ENCODE data around the gene SHROOM4. TPM values are rescaled to one million over a fixed set of nuclear protein-coding genes. Genes with fewer than 3 reads are reported as not detected.

SHROOM4 gene
- total RNA-seq, 2 experiments from 2014 or later = not detected

- no peaks in the 10 kb centered on the region for H3K36me3 Mint-ChIP-seq (ENCODE audit: low read depth)
- Histone ChIP-seq H3K4me3 (ENCODE audit: low read length) (no peak overlapping the region), H3K9me3 (ENCODE audit: control insufficient read depth in 1 of 2, insufficient read depth in 1 of 2, low read length in 2 of 2) (no peaks in the 10 kb centered on the region), H3K27ac (ENCODE audit: low read depth in 1 of 2, low read length in 2 of 2) (no peak overlapping the region), H3K4me1 (ENCODE audit: insufficient read depth, low read length) (no peaks in the 10 kb centered on the region), H3K27me3 (ENCODE audit: control insufficient read depth in 1 of 2, insufficient read depth in 2 of 2, low read length in 2 of 2) (no peaks in the 10 kb centered on the region), H3K36me3 (ENCODE audit: insufficient read depth, low read length) (no peaks in the 10 kb centered on the region)
- no peak overlapping the region for H3K27ac Mint-ChIP-seq
- H3K27me3 Mint-ChIP-seq = peaks cover 11% of the 10 kb centered on the region
- ChIA-PET POLR2A (no interaction called here), CTCF (interaction anchor here (0.7 to 1.1 kb wide), 2 partner anchors 11 to 769 kb away, joined by 4 to 5 read pairs; no protein-coding TSS in a partner anchor)
- TF ChIP-seq CTCF (IDR thresholded peaks at IDR 0.05) = peak; percentile 56
- H3K4me1 Mint-ChIP-seq (ENCODE audit: low read depth) = no peaks in the 10 kb centered on the region
- DNase-seq = peak in 4 of 14 experiments; percentile 11 to 47 (median 41)
- ATAC-seq (ENCODE audit: poor library complexity) = peak; percentile 48
- H3K4me3 Mint-ChIP-seq = no peak overlapping the region
- intact Hi-C loops (cut with DNase I, micrococcal nuclease) = loop anchor here in 1 of 2 experiments (5.0 kb wide), 2 partner anchors 770 to 1570 kb away; no protein-coding TSS in a partner anchor
- H3K9me3 Mint-ChIP-seq = no peaks in the 10 kb centered on the region
These were observed 122.2 kb downstream of the SHROOM4 start for GRCh38 chrX:50691820-50692219.

GRCh38 chrX:50684871-50685270 is 129.1 kb downstream of the SHROOM4 start:
- no peaks in the 10 kb centered on the region for H3K4me1 Mint-ChIP-seq (ENCODE audit: low read depth)
- no peaks in the 10 kb centered on the region for H3K27me3 Mint-ChIP-seq
- no peaks in the 10 kb centered on the region for H3K9me3 Mint-ChIP-seq
- peaks cover 2 to 5% of the 10 kb centered on the region in 2 experiments for H3K27me3 ChIP-seq (ENCODE audit: control insufficient read depth in 1 of 2, insufficient read depth in 2 of 2, low read length in 2 of 2)
- intact Hi-C loops (cut with DNase I, micrococcal nuclease) = no loop called here
- no peaks in the 10 kb centered on the region for H3K4me1 ChIP-seq (ENCODE audit: insufficient read depth, low read length)
- H3K4me3 Mint-ChIP-seq = no peak overlapping the region
- ATAC-seq (ENCODE audit: poor library complexity) = no peak
- no peaks in the 10 kb centered on the region for H3K36me3 Mint-ChIP-seq (ENCODE audit: low read depth)
- no peaks in the 10 kb centered on the region for H3K9me3 ChIP-seq (ENCODE audit: control insufficient read depth in 1 of 2, insufficient read depth in 1 of 2, low read length in 2 of 2)
- DNase-seq = no peak
- TF ChIP-seq CTCF (IDR thresholded peaks at IDR 0.05) = no peak
- H3K36me3 ChIP-seq (ENCODE audit: insufficient read depth, low read length) = no peaks in the 10 kb centered on the region
- ChIA-PET CTCF (no interaction called here), POLR2A (no interaction called here)
- H3K4me3 ChIP-seq (ENCODE audit: low read length) = no peak overlapping the region
- no peak overlapping the region for H3K27ac ChIP-seq (ENCODE audit: low read depth in 1 of 2, low read length in 2 of 2)
- H3K27ac Mint-ChIP-seq = no peak overlapping the region

DNA sequence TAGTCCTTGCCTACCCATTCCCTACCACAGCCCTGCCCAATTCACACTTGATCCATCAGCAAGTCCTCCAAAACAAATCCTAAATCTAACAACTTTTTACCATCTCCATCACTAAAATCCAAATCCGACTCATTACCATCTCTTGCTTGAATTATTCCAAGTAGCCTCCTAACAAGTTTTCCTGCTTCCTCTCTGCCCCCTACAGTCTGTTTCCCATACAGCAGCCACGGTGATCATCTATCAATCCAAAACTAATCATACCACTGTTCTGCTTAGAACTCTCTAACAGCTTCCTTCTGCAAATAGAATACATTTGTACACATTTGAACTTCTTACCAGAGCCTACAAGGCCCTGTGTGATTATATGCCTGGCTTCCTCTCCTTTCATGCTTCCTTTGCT is 133.0 kb downstream of the SHROOM4 start:
- Mint-ChIP-seq H3K27ac (no peak overlapping the region), H3K27me3 (no peaks in the 10 kb centered on the region), H3K4me1 (ENCODE audit: low read depth) (no peaks in the 10 kb centered on the region), H3K36me3 (ENCODE audit: low read depth) (no peaks in the 10 kb centered on the region), H3K4me3 (no peak overlapping the region), H3K9me3 (no peaks in the 10 kb centered on the region)
- CTCF ChIA-PET = interaction anchor here (0.9 to 1.1 kb wide), 2 partner anchors 10 to 20 kb away, joined by 3 to 4 read pairs; no protein-coding TSS in a partner anchor
- peaks cover 2 to 5% of the 10 kb centered on the region in 2 experiments for H3K27me3 ChIP-seq (ENCODE audit: control insufficient read depth in 1 of 2, insufficient read depth in 2 of 2, low read length in 2 of 2)
- H3K27ac ChIP-seq (ENCODE audit: low read depth in 1 of 2, low read length in 2 of 2) = no peak overlapping the region
- POLR2A ChIA-PET = no interaction called here
- intact Hi-C loops (cut with DNase I, micrococcal nuclease) = no loop called here
- TF ChIP-seq CTCF (IDR thresholded peaks at IDR 0.05) = no peak
- no peak overlapping the region for H3K4me3 ChIP-seq (ENCODE audit: low read length)
- no peaks in the 10 kb centered on the region for H3K9me3 ChIP-seq (ENCODE audit: control insufficient read depth in 1 of 2, insufficient read depth in 1 of 2, low read length in 2 of 2)
- no peaks in the 10 kb centered on the region for H3K4me1 ChIP-seq (ENCODE audit: insufficient read depth, low read length)
- H3K36me3 ChIP-seq (ENCODE audit: insufficient read depth, low read length) = no peaks in the 10 kb centered on the region
- no peak for ATAC-seq (ENCODE audit: poor library complexity)
- DNase-seq = no peak

Data from CD4-positive, alpha-beta T cell (primary cell).